GM12864 (cell line): ENCODE measurements around the gene CLTCL1.
A peak's percentile ranks its signal among the peaks of the same experiment; 100 is the strongest.

Experiments used
- DNase-seq: peaks from one replicate; pipeline ENCODE4 v3.0.0-alpha.2; 2011; ENCODE audit warnings: low read depth
- H3K4me3 ChIP-seq: 2 replicates; pipeline ENCODE4 v1.5.1; 2011; ENCODE audit warnings: mild to moderate bottlenecking, low read depth, low read length, control low read depth
- CTCF ChIP-seq: IDR thresholded peaks from 2 replicates; pipeline ENCODE4 v1.5.1; 2011; ENCODE audit warnings: low read depth, mild to moderate bottlenecking, moderate library complexity, low read length, control low read depth, inconsistent platforms; ENCODE audit errors: missing control alignments

Gene CLTCL1

GRCh38 chr22:19147195-19147780, 144.2 kb downstream of the CLTCL1 start:
- no peak overlapping the region for H3K4me3 ChIP-seq
- DNase-seq, result no peak
- no peak for TF ChIP-seq CTCF

- no peak overlapping the region for H3K4me3 ChIP-seq
- DNase-seq, result no peak
- peak; percentile 16 for TF ChIP-seq CTCF
These were observed 145.1 kb downstream of the CLTCL1 start for GRCh38 chr22:19146215-19146968.

GRCh38 chr22:19143967-19144400, 147.5 kb downstream of the CLTCL1 start:
- H3K4me3 ChIP-seq, result peak overlapping the region; percentile 71
- no peak for TF ChIP-seq CTCF
- no peak for DNase-seq

- no peak for DNase-seq
- no peak for TF ChIP-seq CTCF
- H3K4me3 ChIP-seq, result no peak overlapping the region
These were observed 148.3 kb downstream of the CLTCL1 start for GRCh38 chr22:19143212-19143611.

GRCh38 chr22:19142394-19142793, 149.1 kb downstream of the CLTCL1 start:
- TF ChIP-seq CTCF, result no peak
- DNase-seq, result no peak
- no peak overlapping the region for H3K4me3 ChIP-seq

GRCh38 chr22:19139974-19140373, 151.5 kb downstream of the CLTCL1 start:
- no peak overlapping the region for H3K4me3 ChIP-seq
- TF ChIP-seq CTCF, result no peak
- DNase-seq, result no peak

GRCh38 chr22:19139001-19139356, 152.5 kb downstream of the CLTCL1 start:
- DNase-seq, result no peak
- no peak overlapping the region for H3K4me3 ChIP-seq
- TF ChIP-seq CTCF, result no peak
